Uterus (tissue), 4 donors: ENCODE measurements around the gene ZNF219. TPM values are rescaled to one million over a fixed set of nuclear protein-coding genes. Genes with fewer than 3 reads are reported as not detected.

Source experiments
- DNase-seq, 2 donors: peaks; one replicate each; pipeline ENCODE4 v3.0.0-alpha.2; 2019 to 2020
- H3K27ac ChIP-seq, 2 donors: fragments of 200-600 bp; sonication (generic); 1 replicate in 1 of 2; 2 replicates in 1 of 2; pipeline ENCODE4 v1.5.1; 2016 to 2018
- H3K27me3 ChIP-seq, 2 donors: fragments of 200-600 bp; sonication (generic); one replicate each; pipeline ENCODE4 v1.5.1; 2018 to 2019; ENCODE audit warnings: control low read depth in 1 of 2
- H3K36me3 ChIP-seq, 2 donors: fragments of 200-600 bp; sonication (generic); one replicate each; pipeline ENCODE4 v1.5.1; 2019; ENCODE audit warnings: control low read depth in 1 of 2
- H3K4me1 ChIP-seq, 2 donors: fragments of 200-600 bp; sonication (generic); one replicate each; pipeline ENCODE4 v1.5.1; 2018 to 2019; ENCODE audit warnings: control low read depth in 1 of 2
- H3K4me3 ChIP-seq, 2 donors: fragments of 200-600 bp; sonication (generic); 1 replicate in 1 of 2; 2 replicates in 1 of 2; pipeline ENCODE4 v1.5.1; 2018 to 2019; ENCODE audit warnings: mild to moderate bottlenecking in 1 of 2
- H3K9me3 ChIP-seq, 2 donors: fragments of 200-600 bp; sonication (generic); one replicate each; pipeline ENCODE4 v1.5.1; 2019; ENCODE audit warnings: control low read depth in 1 of 2
- POLR2A ChIP-seq, 2 donors: fragments of 450-650 bp; IDR thresholded peaks; one replicate each; pipeline ENCODE4 v1.6.1; 2016; ENCODE audit warnings: antibody characterized with exemption in 2 of 2, mild to moderate bottlenecking in 1 of 2, moderate library complexity in 1 of 2
- intact Hi-C: fragments of 100-400 bp; cut with DNase I; formaldehyde crosslinking; loops from one replicate; pipeline ENCODE4 v1.15.1; 2023; ENCODE audit warnings: low total_unique reads
- total RNA-seq, 4 donors: library from RNA; depleted of rRNA in 3 of 4; stranded (reverse); fragments of >200 nt in 3 of 4; gene quantifications; one replicate each; pipeline versions ENCODE4 v1.1.0 to v1.2.4, GENCODE V29; 2014 to 2023
- TF ChIP-seq, protein P1 (sequence below), 4 experiments: fragments of 200-600 bp in 2 of 4; fragments of 450-650 bp in 2 of 4; sonication (generic) in 2 of 4; IDR thresholded peaks; one replicate each; pipeline ENCODE4 v1.5.1; 2016 to 2019; ENCODE audit warnings: antibody characterized with exemption in 4 of 4, mild to moderate bottlenecking in 2 of 4, moderate library complexity in 1 of 4
- donor health status: DM: yes; HTN: yes; CAD: no.

ZNF219 gene
- total RNA-seq, 4 donors from 2014 or later = 7.4 to 56.8 (median 15.9) TPM

DNA sequence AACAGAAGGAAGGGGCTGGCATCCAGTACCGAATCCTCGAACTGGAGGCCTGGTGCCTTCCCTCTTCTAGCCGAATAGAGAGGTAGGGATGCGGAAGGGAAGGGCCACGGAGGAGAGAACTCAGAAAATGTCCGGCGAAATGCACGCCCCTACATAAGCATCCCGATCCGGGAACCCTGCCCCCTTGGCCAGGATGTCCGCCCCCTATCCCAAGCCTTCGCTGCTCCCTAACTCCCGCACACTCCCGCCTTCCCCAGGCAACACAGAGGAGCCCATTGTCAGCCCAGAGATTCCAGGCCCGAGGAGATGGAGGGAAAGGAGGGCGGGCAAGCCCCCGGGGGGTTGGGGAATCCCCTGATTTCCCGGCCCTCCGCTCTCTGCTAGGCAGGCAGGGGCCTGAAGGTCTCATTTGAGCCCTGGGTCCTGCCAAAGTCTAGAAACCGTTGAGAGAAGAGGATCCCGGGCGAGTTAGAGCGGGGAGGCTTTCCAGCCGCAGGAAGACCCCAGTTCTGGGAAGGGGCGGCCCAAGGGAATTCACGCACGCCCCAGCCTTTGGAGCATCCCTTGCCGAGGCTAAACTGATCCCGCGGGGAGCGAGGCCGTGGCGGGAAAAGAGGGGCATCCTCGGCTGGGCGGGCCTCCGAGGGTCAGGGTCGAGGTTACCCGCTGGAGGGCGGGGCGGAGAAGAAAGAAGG lies 28.9 kb downstream of the ZNF219 start:
- Histone ChIP-seq H3K27me3 (no peaks in the 10 kb centered on the region), H3K4me1 (no peaks in the 10 kb centered on the region), H3K4me3 (peak overlapping the region; percentile 59 to 63), H3K36me3 (no peaks in the 10 kb centered on the region), H3K9me3 (no peaks in the 10 kb centered on the region), H3K27ac (peak overlapping the region; percentile 95)
- DNase-seq = peak; percentile 54 to 66
- no peak for TF ChIP-seq POLR2A (IDR thresholded peaks at IDR 0.05)
- TF ChIP-seq, protein P1, sequence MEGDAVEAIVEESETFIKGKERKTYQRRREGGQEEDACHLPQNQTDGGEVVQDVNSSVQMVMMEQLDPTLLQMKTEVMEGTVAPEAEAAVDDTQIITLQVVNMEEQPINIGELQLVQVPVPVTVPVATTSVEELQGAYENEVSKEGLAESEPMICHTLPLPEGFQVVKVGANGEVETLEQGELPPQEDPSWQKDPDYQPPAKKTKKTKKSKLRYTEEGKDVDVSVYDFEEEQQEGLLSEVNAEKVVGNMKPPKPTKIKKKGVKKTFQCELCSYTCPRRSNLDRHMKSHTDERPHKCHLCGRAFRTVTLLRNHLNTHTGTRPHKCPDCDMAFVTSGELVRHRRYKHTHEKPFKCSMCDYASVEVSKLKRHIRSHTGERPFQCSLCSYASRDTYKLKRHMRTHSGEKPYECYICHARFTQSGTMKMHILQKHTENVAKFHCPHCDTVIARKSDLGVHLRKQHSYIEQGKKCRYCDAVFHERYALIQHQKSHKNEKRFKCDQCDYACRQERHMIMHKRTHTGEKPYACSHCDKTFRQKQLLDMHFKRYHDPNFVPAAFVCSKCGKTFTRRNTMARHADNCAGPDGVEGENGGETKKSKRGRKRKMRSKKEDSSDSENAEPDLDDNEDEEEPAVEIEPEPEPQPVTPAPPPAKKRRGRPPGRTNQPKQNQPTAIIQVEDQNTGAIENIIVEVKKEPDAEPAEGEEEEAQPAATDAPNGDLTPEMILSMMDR (IDR thresholded peaks at IDR 0.05) = peak in 1 of 4 experiments; percentile 11
- intact Hi-C loops = loop anchor here (5.0 kb wide), 1 partner anchor 33 kb away; the partner anchor contains the start of gene TMEM253

DNA sequence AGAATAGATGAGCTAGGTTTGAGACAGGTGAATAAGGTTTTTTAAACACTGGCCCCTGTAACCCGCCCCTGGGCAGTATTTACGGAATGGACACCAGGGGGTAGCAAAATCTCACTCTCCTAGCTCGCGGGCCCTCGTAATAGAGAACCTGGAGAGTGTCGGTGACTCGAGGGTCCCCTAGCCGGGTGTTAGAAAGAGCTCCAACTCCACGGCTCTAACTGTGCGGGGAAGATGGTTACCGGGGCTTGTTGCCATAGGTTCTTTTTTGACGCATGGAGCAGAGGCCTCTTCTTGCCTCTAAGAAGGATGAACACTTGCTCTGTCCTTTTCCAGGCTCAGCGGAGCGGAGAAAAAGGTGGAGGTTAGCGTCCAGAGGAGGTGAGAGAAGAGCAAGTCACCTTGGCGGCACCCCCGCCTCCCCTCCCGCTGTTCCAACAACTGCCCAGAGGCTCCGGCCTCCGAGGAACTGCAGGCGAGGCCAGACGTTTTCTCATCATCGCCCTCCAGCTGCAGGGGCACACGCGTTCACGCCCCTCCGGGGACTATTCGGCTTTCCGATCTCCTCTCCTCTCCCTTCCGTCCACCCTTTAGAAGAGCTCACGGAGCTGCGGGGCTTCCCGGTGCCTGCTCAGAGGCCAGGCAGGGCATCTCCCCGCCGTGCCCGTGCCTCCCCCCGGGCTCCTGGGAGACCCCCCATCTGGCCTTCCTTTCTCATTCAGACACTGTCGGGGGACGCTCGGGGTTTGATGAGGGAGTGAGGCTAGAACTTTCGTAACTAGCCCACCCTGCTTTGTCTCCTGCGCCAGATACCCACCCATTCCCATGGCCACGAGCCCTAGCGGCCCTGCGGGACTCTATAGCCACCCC lies 29.7 kb downstream of the ZNF219 start:
- Histone ChIP-seq H3K36me3 (no peaks in the 10 kb centered on the region), H3K9me3 (no peaks in the 10 kb centered on the region), H3K27ac (peak overlapping the region; percentile 95), H3K4me1 (no peaks in the 10 kb centered on the region), H3K27me3 (no peaks in the 10 kb centered on the region), H3K4me3 (peak overlapping the region; percentile 59 to 63)
- DNase-seq = peak; percentile 66 to 75
- TF ChIP-seq, protein P1 (IDR thresholded peaks at IDR 0.05) = peak; percentile 64 to 78 (median 74)
- TF ChIP-seq POLR2A (IDR thresholded peaks at IDR 0.05) = no peak
- intact Hi-C loops = loop anchor here (5.0 kb wide), 1 partner anchor 34 kb away; the partner anchor contains the start of gene TMEM253

DNA sequence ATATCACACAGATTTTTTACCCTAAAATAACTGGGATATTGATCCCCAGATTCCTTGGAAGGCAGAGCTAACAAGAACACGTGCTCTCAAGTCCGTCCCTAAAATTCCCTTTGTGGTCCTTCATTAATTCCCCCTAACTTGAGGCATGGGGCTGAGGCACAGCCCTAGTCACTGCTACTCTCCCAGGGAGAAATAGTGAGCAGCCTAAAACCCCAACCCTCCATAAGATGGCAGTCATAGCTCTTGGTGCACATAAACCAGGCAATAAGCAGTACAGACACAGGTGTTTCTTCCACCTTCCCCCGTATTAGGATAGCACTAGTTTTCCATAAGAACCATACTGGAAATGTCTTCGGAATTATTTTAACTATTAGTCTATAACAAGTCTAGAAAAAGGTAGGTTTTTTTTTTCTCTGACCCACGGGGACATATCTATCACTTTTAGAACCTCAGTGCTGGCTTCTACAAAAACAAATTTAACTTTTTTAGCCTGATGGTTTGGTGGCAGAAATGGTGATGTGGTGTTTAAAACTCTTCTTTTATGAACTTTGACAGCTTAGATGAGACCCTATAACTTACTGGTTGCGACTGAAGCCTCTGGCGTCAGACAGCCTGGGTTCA lies 31.5 kb downstream of the ZNF219 start:
- no peak overlapping the region for H3K27ac ChIP-seq
- H3K9me3 ChIP-seq = no peaks in the 10 kb centered on the region
- H3K4me3 ChIP-seq = no peak overlapping the region
- H3K36me3 ChIP-seq = no peaks in the 10 kb centered on the region
- DNase-seq = no peak
- no peaks in the 10 kb centered on the region for H3K27me3 ChIP-seq
- TF ChIP-seq, protein P1 (IDR thresholded peaks at IDR 0.05) = no peak
- no peak for TF ChIP-seq POLR2A (IDR thresholded peaks at IDR 0.05)
- intact Hi-C loops = loop anchor here (5.0 kb wide), 1 partner anchor 35 kb away; the partner anchor contains the start of gene TMEM253
- no peaks in the 10 kb centered on the region for H3K4me1 ChIP-seq

DNA sequence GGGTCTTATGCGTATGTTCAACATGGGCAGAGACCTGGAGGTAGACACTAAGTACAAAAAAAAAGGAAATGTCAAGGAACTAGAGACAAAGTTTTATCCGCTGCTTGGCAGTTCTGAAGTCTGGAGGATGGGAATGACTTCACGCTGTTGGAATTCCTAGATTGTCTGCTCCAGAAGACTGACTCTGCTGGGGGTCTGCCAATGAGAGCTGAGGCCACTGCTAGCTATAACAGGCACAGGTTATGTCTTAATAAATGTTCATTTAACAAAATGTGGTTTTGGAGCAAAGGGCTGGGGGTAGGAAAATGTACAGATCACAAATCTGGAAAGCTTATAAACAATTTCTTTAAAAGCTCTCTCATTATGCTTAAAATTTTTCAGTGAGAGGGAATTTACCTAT lies 35.0 kb downstream of the ZNF219 start:
- no peak for TF ChIP-seq POLR2A (IDR thresholded peaks at IDR 0.05)
- TF ChIP-seq, protein P1 (IDR thresholded peaks at IDR 0.05) = no peak
- intact Hi-C loops = no loop called here
- Histone ChIP-seq H3K9me3 (no peaks in the 10 kb centered on the region), H3K36me3 (no peaks in the 10 kb centered on the region), H3K4me1 (no peaks in the 10 kb centered on the region), H3K27ac (no peak overlapping the region), H3K27me3 (no peaks in the 10 kb centered on the region), H3K4me3 (no peak overlapping the region)
- DNase-seq = no peak
